CMK (cell line): Measurements from ENCODE around the gene VAMP2.
"Not testable (repeated sequence)": the region's sequence is repeated elsewhere in the genome, so short reads cannot be mapped to it uniquely, and the experiment has no call there.

Experiments
- DNase-seq: peaks from one replicate; pipeline ENCODE4 v3.0.0-alpha.2; 2010; ENCODE audit warnings: low read depth

The VAMP2 gene

GRCh38 chr17:8176197-8176940 lies 13.6 kb upstream of the VAMP2 start, which contains the start of gene TMEM107:
TMEM107 (minus strand) TSS chr17:8176380; CDS start chr17:8176286, 94 bp downstream.
- no peak for DNase-seq

GRCh38 chr17:8175795-8176196 lies 13.0 kb upstream of the VAMP2 start:
- no peak for DNase-seq

- DNase-seq = no peak
These were observed 11.1 kb upstream of the VAMP2 start for GRCh38 chr17:8173871-8174322.

- DNase-seq = no peak
These were observed 10.5 kb upstream of the VAMP2 start for GRCh38 chr17:8173056-8173870.

- not testable (repeated sequence) for DNase-seq
These were observed 7.4 kb upstream of the VAMP2 start for GRCh38 chr17:8170186-8170585.

GRCh38 chr17:8167526-8167925 lies 4.8 kb upstream of the VAMP2 start:
- DNase-seq = no peak

- no peak for DNase-seq
These were observed 4.0 kb upstream of the VAMP2 start for GRCh38 chr17:8166731-8167130.

GRCh38 chr17:8164815-8165131 lies 2.0 kb upstream of the VAMP2 start:
- no peak for DNase-seq

GRCh38 chr17:8163978-8164814 lies 1.4 kb upstream of the VAMP2 start:
- DNase-seq = peak; percentile 73

GRCh38 chr17:8162997-8163977 lies 539 bp upstream of the VAMP2 start:
- no peak for DNase-seq

- no peak for DNase-seq
These were observed 1.2 kb downstream of the VAMP2 start for GRCh38 chr17:8161289-8162232.

- DNase-seq = no peak
These were observed 2.0 kb downstream of the VAMP2 start for GRCh38 chr17:8160741-8161221.

- DNase-seq = no peak
These were observed 2.5 kb downstream of the VAMP2 start for GRCh38 chr17:8160224-8160577.

GRCh38 chr17:8159459-8160223 lies 3.1 kb downstream of the VAMP2 start:
- DNase-seq = no peak

GRCh38 chr17:8159032-8159400 lies 3.7 kb downstream of the VAMP2 start:
- no peak for DNase-seq

- DNase-seq = no peak
These were observed 4.3 kb downstream of the VAMP2 start for GRCh38 chr17:8158267-8159031.

- peak; percentile 93 for DNase-seq
These were observed 6.3 kb downstream of the VAMP2 start for GRCh38 chr17:8156246-8156992.

- DNase-seq = no peak
These were observed 6.8 kb downstream of the VAMP2 start for GRCh38 chr17:8155996-8156245.
